ENCODE results near the gene PACRG. TPM values are rescaled to one million over a fixed set of nuclear protein-coding genes. Genes with fewer than 3 reads are reported as not detected.

Gene PACRG
- total and polyA plus RNA-seq, 4 donors, result 0.47 to 3.8 (median 2.4) TPM

GRCh38 chr6:162833776-162834175, 106.0 kb downstream of the PACRG start:
- no peak overlapping the region for H3K9ac ChIP-seq (ENCODE audit: low read depth in 1 of 2, low read length in 2 of 2)
- no peaks in the 10 kb centered on the region for H3K4me1 ChIP-seq (ENCODE audit: control insufficient read depth in 4 of 4, insufficient read depth in 4 of 4, low read length in 3 of 4)
- no peaks in the 10 kb centered on the region for H3K36me3 ChIP-seq (ENCODE audit: control insufficient read depth in 4 of 4, insufficient read depth in 3 of 4, low read depth in 1 of 4, low read length in 3 of 4)
- H3K4me3 ChIP-seq (ENCODE audit: low read depth in 1 of 3, low read length in 3 of 3), result no peak overlapping the region
- TF ChIP-seq REST (IDR thresholded peaks at IDR 0.05) (no peak), JUND (IDR thresholded peaks at IDR 0.05) (no peak), ZBTB33 (IDR thresholded peaks at IDR 0.05) (no peak), TAF1 (conservative IDR thresholded peaks at IDR 0.05) (no peak), SP1 (IDR thresholded peaks at IDR 0.05) (no peak), YY1 (IDR thresholded peaks at IDR 0.05) (no peak), HNF4A (conservative IDR thresholded peaks at IDR 0.05) (no peak), RXRA (IDR thresholded peaks at IDR 0.05) (no peak), HNF4G (IDR thresholded peaks at IDR 0.05) (no peak), NR2F2 (IDR thresholded peaks at IDR 0.05) (no peak), RAD21 (IDR thresholded peaks at IDR 0.05) (no peak), EGR1 (IDR thresholded peaks at IDR 0.05; ENCODE audit: low read depth in 2 of 2) (no peak), GABPA (IDR thresholded peaks at IDR 0.05 in 1 of 2, conservative IDR thresholded peaks at IDR 0.05 in 1 of 2) (no peak), MAX (IDR thresholded peaks at IDR 0.05) (no peak)
- TF ChIP-seq, protein P1, sequence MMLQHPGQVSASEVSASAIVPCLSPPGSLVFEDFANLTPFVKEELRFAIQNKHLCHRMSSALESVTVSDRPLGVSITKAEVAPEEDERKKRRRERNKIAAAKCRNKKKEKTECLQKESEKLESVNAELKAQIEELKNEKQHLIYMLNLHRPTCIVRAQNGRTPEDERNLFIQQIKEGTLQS (IDR thresholded peaks at IDR 0.05), result no peak
- no peak for DNase-seq (ENCODE audit: low spot score)
- no peaks in the 10 kb centered on the region for H3K9me3 ChIP-seq (ENCODE audit: control insufficient read depth in 4 of 4, low read length in 3 of 4)
- no peaks in the 10 kb centered on the region for H3K27me3 ChIP-seq (ENCODE audit: control insufficient read depth in 4 of 4, insufficient read depth in 4 of 4, low read length in 3 of 4)
- 80% methylated on average over 4 of the region's 4 CpGs for WGBS
- H3K27ac ChIP-seq (ENCODE audit: low read depth in 1 of 2, low read length in 2 of 2), result no peak overlapping the region

DNA sequence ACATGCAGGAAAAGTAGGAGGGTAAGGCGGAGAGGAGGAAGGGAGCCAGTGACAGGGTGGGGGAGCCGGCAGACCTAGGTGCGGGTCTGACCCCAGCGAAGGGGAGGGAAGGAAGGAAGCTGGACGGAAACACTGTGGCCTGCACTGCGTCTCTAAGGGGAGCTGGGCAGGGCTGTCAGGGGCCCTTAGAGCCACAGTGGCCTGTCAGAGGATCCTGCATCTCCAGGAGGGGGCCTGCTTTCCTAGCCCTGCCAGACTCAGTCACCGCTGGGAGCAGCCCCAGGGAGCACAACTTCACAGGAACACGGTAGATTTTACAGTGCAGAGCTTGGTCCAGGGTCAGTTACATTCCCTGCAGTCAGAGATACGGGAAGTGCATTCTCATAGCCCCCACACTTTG, 118.2 kb downstream of the PACRG start:
- Histone ChIP-seq H3K9ac (ENCODE audit: low read depth in 1 of 2, low read length in 2 of 2) (no peak overlapping the region), H3K27ac (ENCODE audit: low read depth in 1 of 2, low read length in 2 of 2) (no peak overlapping the region), H3K36me3 (ENCODE audit: control insufficient read depth in 4 of 4, insufficient read depth in 3 of 4, low read depth in 1 of 4, low read length in 3 of 4) (no peaks in the 10 kb centered on the region), H3K9me3 (ENCODE audit: control insufficient read depth in 4 of 4, low read length in 3 of 4) (no peaks in the 10 kb centered on the region), H3K4me1 (ENCODE audit: control insufficient read depth in 4 of 4, insufficient read depth in 4 of 4, low read length in 3 of 4) (no peaks in the 10 kb centered on the region), H3K27me3 (ENCODE audit: control insufficient read depth in 4 of 4, insufficient read depth in 4 of 4, low read length in 3 of 4) (no peaks in the 10 kb centered on the region), H3K4me3 (ENCODE audit: low read depth in 1 of 3, low read length in 3 of 3) (no peak overlapping the region)
- TF ChIP-seq NR2F2 (IDR thresholded peaks at IDR 0.05), result no peak
- TF ChIP-seq JUND (IDR thresholded peaks at IDR 0.05), result no peak
- TF ChIP-seq, protein P1 (IDR thresholded peaks at IDR 0.05), result no peak
- TF ChIP-seq FOXA2 (IDR thresholded peaks at IDR 0.05), result no peak
- TF ChIP-seq FOXA1 (IDR thresholded peaks at IDR 0.05), result no peak
- TF ChIP-seq EGR1 (IDR thresholded peaks at IDR 0.05; ENCODE audit: low read depth in 2 of 2), result no peak
- TF ChIP-seq GABPA (IDR thresholded peaks at IDR 0.05 in 1 of 2, conservative IDR thresholded peaks at IDR 0.05 in 1 of 2), result no peak
- TF ChIP-seq REST (IDR thresholded peaks at IDR 0.05), result no peak
- no peak for TF ChIP-seq MAX (IDR thresholded peaks at IDR 0.05)
- TF ChIP-seq RAD21 (IDR thresholded peaks at IDR 0.05), result no peak
- TF ChIP-seq, protein P2, sequence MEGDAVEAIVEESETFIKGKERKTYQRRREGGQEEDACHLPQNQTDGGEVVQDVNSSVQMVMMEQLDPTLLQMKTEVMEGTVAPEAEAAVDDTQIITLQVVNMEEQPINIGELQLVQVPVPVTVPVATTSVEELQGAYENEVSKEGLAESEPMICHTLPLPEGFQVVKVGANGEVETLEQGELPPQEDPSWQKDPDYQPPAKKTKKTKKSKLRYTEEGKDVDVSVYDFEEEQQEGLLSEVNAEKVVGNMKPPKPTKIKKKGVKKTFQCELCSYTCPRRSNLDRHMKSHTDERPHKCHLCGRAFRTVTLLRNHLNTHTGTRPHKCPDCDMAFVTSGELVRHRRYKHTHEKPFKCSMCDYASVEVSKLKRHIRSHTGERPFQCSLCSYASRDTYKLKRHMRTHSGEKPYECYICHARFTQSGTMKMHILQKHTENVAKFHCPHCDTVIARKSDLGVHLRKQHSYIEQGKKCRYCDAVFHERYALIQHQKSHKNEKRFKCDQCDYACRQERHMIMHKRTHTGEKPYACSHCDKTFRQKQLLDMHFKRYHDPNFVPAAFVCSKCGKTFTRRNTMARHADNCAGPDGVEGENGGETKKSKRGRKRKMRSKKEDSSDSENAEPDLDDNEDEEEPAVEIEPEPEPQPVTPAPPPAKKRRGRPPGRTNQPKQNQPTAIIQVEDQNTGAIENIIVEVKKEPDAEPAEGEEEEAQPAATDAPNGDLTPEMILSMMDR (IDR thresholded peaks at IDR 0.05; ENCODE audit: low read depth, low read length, missing input control), result no peak
- DNase-seq (ENCODE audit: low spot score), result no peak
- WGBS, result 85% methylated on average over 9 of the region's 9 CpGs
